PC-3 (cell line): ENCODE data around the gene ADGRL3. TPM values are rescaled to one million over a fixed set of nuclear protein-coding genes. Genes with fewer than 3 reads are reported as not detected.
"Not testable (repeated sequence)": the region's sequence is repeated elsewhere in the genome, so short reads cannot be mapped to it uniquely, and the experiment has no call there.

Experiments used
- ATAC-seq: fragments of 200-7000 bp; cut with Tn5 transposase; 2 replicates; pipeline ENCODE4 v1.9.1; 2020; ENCODE audit warnings: mild to moderate bottlenecking, moderate library complexity
- BruUV-seq: library from RNA; stranded (reverse); fragments of 400-500 nt; replicated peaks from 2 replicates; lab custom pipeline; 2021; lab: Mats Ljungman, UMichigan
- CTCF ChIA-PET: fragments of 300-600 bp; sonication (Branson Sonifier 250); formaldehyde crosslinking; loops from one replicate; lab custom pipeline; 2022; ENCODE audit warnings: antibody characterized with exemption; lab: Charles Lee
- POLR2A ChIA-PET: fragments of 300-600 bp; sonication (Branson Sonifier 250); formaldehyde crosslinking; loops from one replicate; lab custom pipeline; 2022; ENCODE audit warnings: antibody characterized with exemption; ENCODE audit not compliant: unreplicated experiment; lab: Charles Lee
- DNase-seq: peaks from one replicate; pipeline ENCODE4 v3.0.0-alpha.2; 2015
- H2AFZ ChIP-seq: fragments of 300-600 bp; sonication (generic); 2 replicates; pipeline ENCODE4 v1.6.0; 2016; ENCODE audit warnings: antibody characterized with exemption, low read length
- H3F3A ChIP-seq: fragments of 300-600 bp; sonication (generic); one replicate; pipeline ENCODE4 v1.6.0; 2017; ENCODE audit warnings: antibody characterized with exemption, low read length, control low read depth, mild to moderate bottlenecking; ENCODE audit not compliant: unreplicated experiment
- H3K27ac ChIP-seq: fragments of 300-600 bp; sonication (generic); 2 replicates; pipeline ENCODE4 v1.5.1; 2016; ENCODE audit warnings: mild to moderate bottlenecking, low read length
- H3K27me3 ChIP-seq: fragments of 300-600 bp; sonication (generic); 2 replicates; pipeline ENCODE4 v1.6.1; 2016; ENCODE audit warnings: low read length, mixed read lengths
- H3K36me3 ChIP-seq: fragments of 300-600 bp; sonication (generic); 2 replicates; pipeline ENCODE4 v1.6.1; 2016; ENCODE audit warnings: low read depth, mixed run types, low read length, mixed read lengths
- H3K4me1 ChIP-seq: fragments of 300-600 bp; sonication (generic); 2 replicates; pipeline ENCODE4 v1.5.1; 2016; ENCODE audit warnings: low read length; ENCODE audit not compliant: insufficient read depth
- H3K4me2 ChIP-seq: fragments of 300-600 bp; sonication (generic); 2 replicates; pipeline ENCODE4 v1.6.0; 2016; ENCODE audit warnings: low read length
- H3K4me3 ChIP-seq: fragments of 300-600 bp; sonication (generic); 2 replicates; pipeline ENCODE4 v1.5.1; 2016; ENCODE audit warnings: mild to moderate bottlenecking, low read length, mixed read lengths
- H3K79me2 ChIP-seq: fragments of 300-600 bp; sonication (generic); 2 replicates; pipeline ENCODE4 v1.6.1; 2017; ENCODE audit warnings: low read length, mixed read lengths
- H3K9ac ChIP-seq: fragments of 300-600 bp; sonication (generic); 2 replicates; pipeline ENCODE4 v1.6.0; 2016; ENCODE audit warnings: mild to moderate bottlenecking, low read length
- H3K9me2 ChIP-seq: fragments of 300-600 bp; sonication (generic); replicated peaks from 2 replicates; pipeline ENCODE4 v1.6.1; 2016; ENCODE audit warnings: mixed run types, low read length, mixed read lengths
- H3K9me3 ChIP-seq: fragments of 300-600 bp; sonication (generic); 2 replicates; pipeline ENCODE4 v1.6.1; 2016; ENCODE audit warnings: low read length, mixed read lengths
- H4K20me1 ChIP-seq: fragments of 300-600 bp; sonication (generic); 2 replicates; pipeline ENCODE4 v1.6.1; 2016; ENCODE audit warnings: low read length, mixed read lengths
- EZH2 ChIP-seq: fragments of 300-600 bp; sonication (generic); IDR thresholded peaks from one replicate; pipeline ENCODE4 v1.6.1; 2017; ENCODE audit warnings: antibody characterized with exemption, mild to moderate bottlenecking, low read length; ENCODE audit not compliant: unreplicated experiment
- EZH2phosphoT487 ChIP-seq: fragments of 300-600 bp; sonication (generic); IDR thresholded peaks from 2 replicates; pipeline ENCODE4 v1.6.1; 2018; ENCODE audit warnings: mild to moderate bottlenecking, antibody characterized with exemption, low read length, borderline replicate concordance
- intact Hi-C: fragments of 100-400 bp; cut with micrococcal nuclease; formaldehyde crosslinking; loops from 2 replicates; pipeline ENCODE4 v1.9.0; 2023
- total RNA-seq: library from RNA; depleted of rRNA; stranded (reverse); fragments of >200 nt; gene quantifications from 2 replicates; pipeline ENCODE4 v1.2.3, GENCODE V29; 2014
- TF ChIP-seq, protein P1 (sequence below): fragments of 300-600 bp; sonication (generic); conservative IDR thresholded peaks from 2 replicates; pipeline ENCODE4 v1.5.1; 2017; ENCODE audit warnings: antibody characterized with exemption, low read depth, mild to moderate bottlenecking, low read length

The ADGRL3 gene
- total RNA-seq, 1 experiment from 2014 or later, result 0.66 TPM

DNA sequence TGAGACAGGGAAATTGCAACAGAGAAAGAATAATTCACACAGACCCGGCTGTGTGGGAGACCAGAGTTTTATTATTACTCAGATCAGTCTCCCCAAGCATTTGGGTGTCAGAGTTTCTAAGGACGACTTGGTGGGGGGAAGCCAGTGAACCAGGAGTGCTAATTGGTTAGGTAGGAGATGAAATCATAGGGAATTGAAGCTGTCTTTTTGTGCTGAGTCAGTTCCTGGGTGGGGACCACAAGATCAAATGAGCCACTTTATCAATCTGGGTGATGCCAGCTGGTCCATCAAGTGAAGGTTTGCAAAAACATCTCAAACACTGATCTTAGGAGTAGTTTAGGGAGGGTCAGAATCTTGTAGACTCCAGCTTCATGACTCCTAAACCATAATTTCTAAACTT, 560.7 kb downstream of the ADGRL3 start:
- BruUV-seq, result no TSS peak
- TF ChIP-seq, protein P1, sequence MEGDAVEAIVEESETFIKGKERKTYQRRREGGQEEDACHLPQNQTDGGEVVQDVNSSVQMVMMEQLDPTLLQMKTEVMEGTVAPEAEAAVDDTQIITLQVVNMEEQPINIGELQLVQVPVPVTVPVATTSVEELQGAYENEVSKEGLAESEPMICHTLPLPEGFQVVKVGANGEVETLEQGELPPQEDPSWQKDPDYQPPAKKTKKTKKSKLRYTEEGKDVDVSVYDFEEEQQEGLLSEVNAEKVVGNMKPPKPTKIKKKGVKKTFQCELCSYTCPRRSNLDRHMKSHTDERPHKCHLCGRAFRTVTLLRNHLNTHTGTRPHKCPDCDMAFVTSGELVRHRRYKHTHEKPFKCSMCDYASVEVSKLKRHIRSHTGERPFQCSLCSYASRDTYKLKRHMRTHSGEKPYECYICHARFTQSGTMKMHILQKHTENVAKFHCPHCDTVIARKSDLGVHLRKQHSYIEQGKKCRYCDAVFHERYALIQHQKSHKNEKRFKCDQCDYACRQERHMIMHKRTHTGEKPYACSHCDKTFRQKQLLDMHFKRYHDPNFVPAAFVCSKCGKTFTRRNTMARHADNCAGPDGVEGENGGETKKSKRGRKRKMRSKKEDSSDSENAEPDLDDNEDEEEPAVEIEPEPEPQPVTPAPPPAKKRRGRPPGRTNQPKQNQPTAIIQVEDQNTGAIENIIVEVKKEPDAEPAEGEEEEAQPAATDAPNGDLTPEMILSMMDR, result no peak
- TF ChIP-seq EZH2phosphoT487, result no peak
- TF ChIP-seq EZH2, result no peak
- DNase-seq (no peak), ATAC-seq (no peak)
- no peaks in the 10 kb centered on the region for H3F3A ChIP-seq
- ChIA-PET CTCF (no interaction called here), POLR2A (no interaction called here)
- no peak overlapping the region for H3K4me2 ChIP-seq
- H3K9ac ChIP-seq, result no peak overlapping the region
- H3K9me2 ChIP-seq, result no peaks in the 10 kb centered on the region
- intact Hi-C loops, result no loop called here
- no peaks in the 10 kb centered on the region for H3K79me2 ChIP-seq
- no peak overlapping the region for H3K4me3 ChIP-seq
- H3K4me1 ChIP-seq, result no peaks in the 10 kb centered on the region
- H3K27me3 ChIP-seq, result no peaks in the 10 kb centered on the region
- no peaks in the 10 kb centered on the region for H3K9me3 ChIP-seq
- H2AFZ ChIP-seq, result no peak overlapping the region
- H4K20me1 ChIP-seq, result no peaks in the 10 kb centered on the region
- no peaks in the 10 kb centered on the region for H3K36me3 ChIP-seq
- no peak overlapping the region for H3K27ac ChIP-seq

DNA sequence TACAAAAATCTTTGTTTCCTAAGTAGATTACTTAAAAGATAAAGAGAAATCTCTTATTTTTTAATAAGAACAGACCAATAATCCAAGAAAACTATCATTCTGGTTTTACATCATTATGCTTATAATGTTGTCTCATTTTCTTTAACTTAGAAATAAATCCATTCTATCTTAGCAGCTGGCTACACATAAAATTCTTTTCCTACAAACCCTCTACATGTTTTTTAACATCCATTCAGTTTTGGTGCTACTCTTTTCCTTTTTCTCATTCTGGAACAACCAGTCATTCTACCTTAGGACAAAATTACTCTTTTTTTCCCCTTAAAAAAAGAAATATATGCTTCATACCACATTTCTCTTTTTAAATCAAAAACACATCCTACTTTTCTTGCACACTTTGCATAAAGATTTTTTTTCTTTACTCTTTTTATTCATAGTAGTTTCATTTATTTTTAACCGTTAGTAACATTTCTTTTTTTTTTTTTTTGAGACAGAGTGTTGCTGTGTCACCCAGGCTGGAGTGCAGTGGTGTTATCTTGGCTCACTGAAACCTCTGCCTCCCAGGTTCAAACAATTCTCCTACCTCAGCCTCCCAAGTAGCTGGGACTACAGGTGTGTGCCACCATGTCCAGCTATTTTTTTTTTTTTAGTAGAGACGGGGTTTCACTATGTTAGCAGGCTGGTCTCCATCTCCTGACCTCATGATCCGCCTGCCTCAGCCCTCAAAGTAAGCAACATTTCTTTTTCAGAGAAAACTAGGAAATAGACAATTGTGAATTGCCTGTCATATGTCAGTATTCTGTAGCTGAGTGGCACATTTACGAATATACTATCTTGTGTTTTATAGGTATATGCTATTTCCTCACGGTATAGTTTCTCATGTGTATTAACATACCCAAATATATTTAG, 562.8 kb downstream of the ADGRL3 start:
- no peak overlapping the region for H2AFZ ChIP-seq
- H3F3A ChIP-seq, result no peaks in the 10 kb centered on the region
- no peak overlapping the region for H3K4me3 ChIP-seq
- H3K36me3 ChIP-seq, result no peaks in the 10 kb centered on the region
- no peak overlapping the region for H3K9ac ChIP-seq
- intact Hi-C loops, result no loop called here
- H3K27me3 ChIP-seq, result no peaks in the 10 kb centered on the region
- ChIA-PET CTCF (no interaction called here), POLR2A (no interaction called here)
- H3K4me1 ChIP-seq, result no peaks in the 10 kb centered on the region
- no peak for DNase-seq
- no peaks in the 10 kb centered on the region for H4K20me1 ChIP-seq
- no peak for ATAC-seq
- H3K27ac ChIP-seq, result no peak overlapping the region
- H3K4me2 ChIP-seq, result no peak overlapping the region
- no peaks in the 10 kb centered on the region for H3K9me3 ChIP-seq
- no TSS peak for BruUV-seq
- no peaks in the 10 kb centered on the region for H3K9me2 ChIP-seq
- TF ChIP-seq, protein P1, result no peak
- TF ChIP-seq EZH2 (no peak), EZH2phosphoT487 (no peak)
- no peaks in the 10 kb centered on the region for H3K79me2 ChIP-seq

DNA sequence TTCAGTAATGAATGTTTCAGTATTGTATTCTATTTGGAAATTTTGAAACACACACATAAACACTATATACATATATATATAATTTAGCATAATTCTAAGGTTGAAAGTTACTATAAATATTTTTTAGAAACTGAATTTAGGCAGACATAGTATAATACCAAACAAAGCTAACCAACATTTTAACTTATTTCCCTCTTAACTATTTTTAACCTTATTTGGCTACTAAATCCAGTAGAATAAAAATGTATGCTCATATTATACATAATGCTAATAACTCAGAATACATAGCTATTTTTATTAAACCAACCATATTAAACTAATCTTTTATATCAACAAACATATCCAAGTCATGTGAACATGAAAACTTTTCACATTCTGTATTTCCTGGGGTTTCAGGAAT, 563.6 kb downstream of the ADGRL3 start:
- DNase-seq (no peak), ATAC-seq (no peak)
- CTCF ChIA-PET, result no interaction called here
- TF ChIP-seq, protein P1, result no peak
- TF ChIP-seq EZH2 (no peak), EZH2phosphoT487 (no peak)
- Histone ChIP-seq H3F3A (no peaks in the 10 kb centered on the region), H2AFZ (no peak overlapping the region), H4K20me1 (no peaks in the 10 kb centered on the region), H3K27me3 (no peaks in the 10 kb centered on the region), H3K36me3 (no peaks in the 10 kb centered on the region), H3K4me1 (no peaks in the 10 kb centered on the region), H3K4me2 (no peak overlapping the region), H3K9ac (no peak overlapping the region), H3K9me2 (no peaks in the 10 kb centered on the region), H3K27ac (no peak overlapping the region), H3K9me3 (no peaks in the 10 kb centered on the region), H3K79me2 (no peaks in the 10 kb centered on the region), H3K4me3 (no peak overlapping the region)
- POLR2A ChIA-PET, result no interaction called here
- intact Hi-C loops, result no loop called here
- BruUV-seq, result no TSS peak

DNA sequence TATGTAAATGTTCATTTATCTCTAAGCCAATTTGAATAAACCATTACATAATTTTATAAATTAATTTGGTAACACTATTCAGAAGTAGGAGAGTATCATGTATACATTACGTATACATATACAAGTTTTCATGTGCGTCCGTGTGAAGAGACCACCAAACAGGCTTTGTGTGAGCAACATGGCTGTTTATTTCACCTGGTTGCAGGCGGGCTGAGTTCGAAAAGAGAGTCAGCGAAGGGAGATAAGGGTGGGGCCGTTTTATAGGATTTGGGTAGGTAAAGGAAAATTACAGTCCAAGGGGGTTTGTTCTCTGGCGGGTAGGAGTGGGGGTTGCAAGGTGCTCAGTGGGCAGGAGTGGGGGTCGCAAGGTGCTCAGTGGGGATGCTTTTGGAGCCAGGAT, 564.0 kb downstream of the ADGRL3 start:
- H3F3A ChIP-seq, intact Hi-C loops, H3K9me2 ChIP-seq, H4K20me1 ChIP-seq, ATAC-seq, BruUV-seq, H3K36me3 ChIP-seq, H3K4me3 ChIP-seq, DNase-seq, H2AFZ ChIP-seq, H3K9me3 ChIP-seq, CTCF ChIA-PET, H3K4me1 ChIP-seq, H3K79me2 ChIP-seq, H3K27me3 ChIP-seq, H3K4me2 ChIP-seq, H3K27ac ChIP-seq, POLR2A ChIA-PET, H3K9ac ChIP-seq: not testable (repeated sequence)
